Memory B cell (primary cell): Measurements from ENCODE around the gene C12orf75.
"Not testable (repeated sequence)": the region's sequence is repeated elsewhere in the genome, so short reads cannot be mapped to it uniquely, and the experiment has no call there.

ENCODE experiments used
- ATAC-seq: fragments of 150-1000 bp; cut with Tn5 transposase; 2 replicates; pipeline ENCODE4 v1.10.0; 2021; ENCODE audit warnings: low read depth, mild to moderate bottlenecking, moderate library complexity
- DNase-seq, 2 donors: peaks; one replicate each; pipeline ENCODE4 v3.0.0; 2022; ENCODE audit warnings: low spot score in 2 of 2
- H3K27ac Mint-ChIP-seq: one replicate; pipeline ENCODE4 v1.8.0; 2022; ENCODE audit warnings: mild to moderate bottlenecking, moderate library complexity, mixed read lengths
- H3K27me3 Mint-ChIP-seq: one replicate; pipeline ENCODE4 v1.8.0; 2022; ENCODE audit warnings: mixed read lengths
- H3K36me3 Mint-ChIP-seq: one replicate; pipeline ENCODE4 v1.8.0; 2022; ENCODE audit warnings: mild to moderate bottlenecking, mixed read lengths
- H3K4me1 Mint-ChIP-seq: one replicate; pipeline ENCODE4 v1.8.0; 2022; ENCODE audit warnings: mixed read lengths
- H3K4me3 Mint-ChIP-seq: one replicate; pipeline ENCODE4 v1.8.0; 2022; ENCODE audit warnings: mild to moderate bottlenecking, moderate library complexity, mixed read lengths
- H3K9me3 Mint-ChIP-seq: one replicate; pipeline ENCODE4 v1.8.0; 2022; ENCODE audit warnings: mixed read lengths

C12orf75 gene

DNA sequence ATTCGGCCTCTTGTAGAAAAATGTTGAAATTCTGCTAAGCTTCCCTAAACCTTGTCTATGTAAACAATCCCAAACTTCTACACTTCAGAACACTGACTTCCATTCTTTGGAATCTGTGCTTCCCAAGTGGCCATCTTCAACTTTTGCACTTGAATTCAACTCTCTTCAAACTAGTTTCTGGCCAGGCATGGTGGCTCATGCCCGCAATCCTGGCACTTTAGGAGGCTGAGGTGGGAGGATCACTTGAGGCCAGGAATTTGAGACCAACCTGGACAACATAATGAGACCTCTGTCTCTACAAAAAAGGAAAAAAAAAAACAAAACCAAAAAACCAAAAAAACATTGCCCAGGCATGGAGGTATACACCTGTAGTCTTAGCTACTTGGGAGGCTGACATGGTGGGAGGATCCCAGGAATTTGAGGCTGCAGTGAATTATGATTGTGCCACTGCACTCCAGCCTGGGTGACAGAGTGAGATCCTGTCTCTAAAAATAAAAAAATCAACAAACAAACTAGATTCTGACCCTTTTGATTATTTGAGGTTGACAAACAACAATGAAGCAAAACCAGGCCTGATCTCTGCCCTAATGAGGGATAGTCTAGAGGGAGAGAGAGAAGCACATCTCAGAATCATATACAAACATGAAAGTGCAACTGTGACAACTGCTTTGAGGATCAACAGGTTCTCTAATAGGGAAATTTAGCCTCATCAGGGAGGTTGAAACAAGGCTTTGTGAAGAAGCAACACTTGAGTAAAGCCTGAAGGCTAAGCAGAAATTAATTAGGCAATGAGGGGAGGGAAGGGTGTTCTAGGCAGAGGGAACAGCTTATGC is 11.6 kb upstream of the C12orf75 start:
- H3K9me3 Mint-ChIP-seq: peaks cover 6% of the 10 kb centered on the region
- no peak overlapping the region for H3K4me3 Mint-ChIP-seq
- peaks cover 2% of the 10 kb centered on the region for H3K27me3 Mint-ChIP-seq
- no peak for ATAC-seq
- H3K4me1 Mint-ChIP-seq: no peaks in the 10 kb centered on the region
- no peak overlapping the region for H3K27ac Mint-ChIP-seq
- H3K36me3 Mint-ChIP-seq: peaks cover 4% of the 10 kb centered on the region
- no peak for DNase-seq

GRCh38 chr12:105319691-105320209 is 10.7 kb upstream of the C12orf75 start:
- DNase-seq (no peak), ATAC-seq (no peak)
- H3K27me3 Mint-ChIP-seq: peaks cover 2% of the 10 kb centered on the region
- peaks cover 2% of the 10 kb centered on the region for H3K36me3 Mint-ChIP-seq
- no peak overlapping the region for H3K27ac Mint-ChIP-seq
- H3K4me1 Mint-ChIP-seq: no peaks in the 10 kb centered on the region
- H3K9me3 Mint-ChIP-seq: peaks cover 2% of the 10 kb centered on the region
- no peak overlapping the region for H3K4me3 Mint-ChIP-seq

DNA sequence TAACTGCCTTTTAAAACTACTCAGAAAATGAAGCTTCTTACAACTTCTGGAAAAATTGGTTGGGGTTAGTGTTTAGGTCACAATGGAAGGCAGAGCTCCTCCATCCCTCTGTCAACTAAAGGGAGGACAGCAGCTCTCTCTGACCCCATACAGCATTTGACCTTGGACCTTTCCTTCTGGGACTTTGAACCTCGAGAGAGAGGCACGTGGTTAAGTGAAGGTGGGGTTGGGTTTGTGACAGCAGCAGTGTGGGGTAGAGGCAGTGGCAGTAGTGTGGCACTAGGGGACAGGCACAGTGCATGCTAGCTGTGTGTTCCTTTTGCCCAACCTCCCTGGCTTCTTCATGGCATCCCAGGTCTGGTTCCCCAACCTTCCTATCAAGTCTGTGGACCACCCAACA is 9.4 kb upstream of the C12orf75 start:
- no peak overlapping the region for H3K27ac Mint-ChIP-seq
- H3K9me3 Mint-ChIP-seq: no peaks in the 10 kb centered on the region
- DNase-seq (no peak), ATAC-seq (no peak)
- H3K36me3 Mint-ChIP-seq: peaks cover 2% of the 10 kb centered on the region
- H3K27me3 Mint-ChIP-seq: peaks cover 2% of the 10 kb centered on the region
- no peak overlapping the region for H3K4me3 Mint-ChIP-seq
- H3K4me1 Mint-ChIP-seq: no peaks in the 10 kb centered on the region

DNA sequence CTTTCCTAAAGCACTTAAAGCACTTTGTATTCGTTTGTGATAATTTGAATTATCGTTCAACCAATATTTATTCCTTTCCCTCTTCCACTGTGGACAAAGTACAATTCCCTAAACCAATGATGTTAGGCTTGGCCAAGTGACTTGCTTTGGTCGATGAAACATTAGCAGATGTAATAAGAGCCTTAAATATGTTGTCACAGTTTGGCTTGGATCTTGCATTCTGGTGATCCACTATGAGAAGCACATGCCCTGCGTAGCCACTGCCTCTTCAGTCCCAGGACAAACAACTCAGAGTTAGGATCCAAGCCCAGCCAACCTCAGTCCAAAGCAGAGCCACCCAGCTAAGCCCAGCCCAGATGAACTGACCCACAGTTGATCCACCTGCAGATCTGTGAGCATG is 8.4 kb upstream of the C12orf75 start:
- no peak for ATAC-seq
- no peaks in the 10 kb centered on the region for H3K36me3 Mint-ChIP-seq
- H3K27me3 Mint-ChIP-seq: no peaks in the 10 kb centered on the region
- H3K4me3 Mint-ChIP-seq: no peak overlapping the region
- no peaks in the 10 kb centered on the region for H3K4me1 Mint-ChIP-seq
- no peak for DNase-seq
- no peaks in the 10 kb centered on the region for H3K9me3 Mint-ChIP-seq
- no peak overlapping the region for H3K27ac Mint-ChIP-seq

GRCh38 chr12:105324704-105325103 is 5.8 kb upstream of the C12orf75 start:
- H3K4me3 Mint-ChIP-seq: no peak overlapping the region
- ATAC-seq (no peak), DNase-seq (no peak)
- no peaks in the 10 kb centered on the region for H3K36me3 Mint-ChIP-seq
- H3K4me1 Mint-ChIP-seq: peaks cover 8% of the 10 kb centered on the region
- no peaks in the 10 kb centered on the region for H3K9me3 Mint-ChIP-seq
- no peak overlapping the region for H3K27ac Mint-ChIP-seq
- no peaks in the 10 kb centered on the region for H3K27me3 Mint-ChIP-seq

DNA sequence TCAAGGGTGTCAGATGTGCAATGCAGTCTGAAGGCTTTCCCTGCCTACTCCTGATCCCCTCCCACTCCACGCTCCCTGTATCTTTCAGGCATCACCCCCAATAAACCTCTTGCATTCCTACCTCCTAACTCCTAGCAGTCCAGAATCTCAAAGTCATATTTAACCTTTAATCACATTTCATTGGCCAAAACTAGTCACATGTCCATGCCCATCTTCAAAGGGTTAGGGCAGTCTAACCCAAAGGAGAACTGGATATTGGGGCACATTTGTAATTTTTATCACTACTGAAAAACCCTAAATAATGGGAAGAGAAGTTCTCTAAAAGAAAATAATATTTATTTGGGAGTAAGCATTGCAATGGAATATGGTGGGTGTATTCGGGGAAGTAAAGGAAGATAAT is 5.4 kb upstream of the C12orf75 start:
- Mint-ChIP-seq H3K4me1 (peaks cover 12% of the 10 kb centered on the region), H3K27ac (no peak overlapping the region)

DNA sequence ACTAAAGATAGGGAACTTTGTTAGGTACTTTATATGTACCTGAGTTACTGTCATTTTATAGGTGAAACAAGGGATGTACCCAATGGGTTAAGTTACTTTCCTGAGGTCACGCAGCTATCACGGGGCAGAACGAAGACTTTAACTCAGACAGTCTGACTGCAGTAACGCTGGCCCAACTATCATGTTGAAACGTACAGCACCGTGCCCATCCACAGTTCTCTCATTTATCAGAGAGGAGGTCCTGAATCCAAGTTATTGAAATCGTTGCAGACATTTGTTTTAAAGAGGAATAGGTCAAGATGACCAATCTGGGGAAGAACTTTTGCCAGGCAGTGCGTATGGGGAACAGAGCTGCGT is 587 bp upstream of the C12orf75 start:
- peak overlapping the region; percentile 83 for H3K4me3 Mint-ChIP-seq
- no peaks in the 10 kb centered on the region for H3K36me3 Mint-ChIP-seq
- H3K9me3 Mint-ChIP-seq: no peaks in the 10 kb centered on the region
- peak; percentile 3 for ATAC-seq
- DNase-seq: no peak
- peaks cover 23% of the 10 kb centered on the region for H3K4me1 Mint-ChIP-seq
- H3K27ac Mint-ChIP-seq: peak overlapping the region; percentile 92
- H3K27me3 Mint-ChIP-seq: no peaks in the 10 kb centered on the region

More for the DNA sequence above, 5.4 kb upstream of the C12orf75 start:
- Mint-ChIP-seq H3K9me3 (no peaks in the 10 kb centered on the region), H3K27me3 (no peaks in the 10 kb centered on the region), H3K36me3 (no peaks in the 10 kb centered on the region), H3K4me3 (no peak overlapping the region)
- no peak for DNase-seq
- no peak for ATAC-seq

DNA sequence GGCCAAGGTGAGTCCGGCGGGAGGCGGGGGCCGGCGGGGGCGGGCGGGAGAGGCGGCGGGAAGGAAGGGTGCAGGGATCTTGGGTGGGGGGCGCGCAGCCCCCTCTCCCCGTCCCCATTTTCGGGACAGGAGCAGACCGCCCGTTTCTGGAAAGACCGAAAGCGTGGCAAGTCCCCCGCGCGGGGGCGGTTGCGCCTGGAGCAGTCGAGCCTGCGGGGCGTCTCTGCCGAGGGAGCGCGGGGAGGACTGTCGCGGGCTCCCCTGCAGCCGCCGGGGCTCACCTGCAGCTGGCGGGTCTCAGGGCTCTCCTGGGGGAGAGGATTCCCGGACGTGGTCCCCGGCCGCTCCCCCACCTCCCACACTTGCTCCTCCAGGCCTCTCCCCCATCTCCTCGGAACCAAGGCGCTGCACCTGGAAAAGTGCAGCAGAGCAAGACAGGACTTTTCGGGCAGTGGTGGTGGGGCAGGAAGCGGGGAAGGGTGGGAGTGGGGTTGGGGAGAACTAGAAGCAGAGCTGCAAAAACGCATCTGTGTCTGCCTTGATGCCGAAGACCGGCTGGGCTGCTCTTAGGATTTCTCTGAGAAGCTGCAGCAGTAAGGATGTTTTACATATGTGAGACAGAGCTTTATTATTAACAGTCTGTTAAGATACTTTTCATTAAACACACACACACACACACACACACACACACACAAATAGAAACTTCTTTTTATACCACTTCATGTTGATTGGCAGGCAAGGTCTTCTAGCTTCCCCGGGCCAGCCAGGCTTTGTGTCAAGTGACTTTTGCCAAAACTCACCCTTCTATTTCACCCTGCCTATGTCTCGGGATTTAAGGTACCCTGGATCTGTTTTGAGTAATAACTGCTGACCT is 677 bp downstream of the C12orf75 start:
- peak in 1 of 2 donors; percentile 16 for DNase-seq

DNA sequence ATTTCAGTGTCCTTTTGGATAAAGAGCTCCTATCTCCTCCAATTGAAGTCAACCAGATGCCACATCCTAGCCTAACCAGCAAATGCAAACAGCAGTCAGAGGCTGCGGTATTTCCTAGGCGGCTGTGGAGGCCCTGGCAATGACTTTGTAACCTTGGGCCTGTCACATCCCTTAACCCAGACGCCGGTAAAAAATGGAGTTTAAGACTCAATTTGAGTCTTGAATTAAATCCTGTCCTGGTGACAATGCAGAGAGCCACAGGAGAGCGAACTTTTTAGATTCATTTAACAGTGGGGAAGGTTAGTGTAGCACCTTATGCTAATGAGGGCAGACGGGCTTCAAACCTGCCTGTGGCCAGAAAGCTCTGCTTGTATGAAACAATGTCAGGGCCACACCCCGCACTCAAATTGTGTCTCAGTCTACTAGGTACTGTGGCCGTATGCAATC is 1.3 kb downstream of the C12orf75 start:
- no peak for DNase-seq
- Mint-ChIP-seq H3K27me3 (no peaks in the 10 kb centered on the region), H3K27ac (peak overlapping the region; percentile 62), H3K4me1 (peaks cover 35% of the 10 kb centered on the region), H3K9me3 (no peaks in the 10 kb centered on the region), H3K4me3 (peak overlapping the region; percentile 81), H3K36me3 (peaks cover 3% of the 10 kb centered on the region)
- ATAC-seq: no peak

More for the DNA sequence above, 677 bp downstream of the C12orf75 start:
- peaks cover 32% of the 10 kb centered on the region for H3K4me1 Mint-ChIP-seq
- H3K9me3 Mint-ChIP-seq: no peaks in the 10 kb centered on the region
- H3K36me3 Mint-ChIP-seq: no peaks in the 10 kb centered on the region
- peak; percentile 23 for ATAC-seq
- H3K27ac Mint-ChIP-seq: peak overlapping the region; percentile 62
- peak overlapping the region; percentile 81 for H3K4me3 Mint-ChIP-seq
- no peaks in the 10 kb centered on the region for H3K27me3 Mint-ChIP-seq

DNA sequence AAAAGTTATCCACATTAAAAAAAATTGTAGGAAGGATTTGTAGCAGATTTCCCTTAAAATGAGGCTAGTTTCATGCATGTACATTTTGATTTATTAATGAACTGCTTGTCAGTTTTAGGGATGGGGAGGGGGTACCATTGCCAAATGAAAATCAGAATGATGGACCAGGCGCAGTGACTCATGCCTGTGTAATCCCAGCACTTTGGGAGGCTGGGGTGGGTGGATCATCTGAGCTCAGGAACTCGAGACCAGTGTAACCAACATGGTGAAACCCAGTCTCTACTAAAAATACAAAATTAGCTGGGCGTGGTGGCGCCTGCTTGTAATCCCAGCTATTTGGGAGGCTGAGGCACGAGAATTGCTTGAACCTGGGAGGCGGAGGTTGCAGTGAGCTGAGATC is 1.8 kb downstream of the C12orf75 start:
- not testable (repeated sequence) for H3K36me3 Mint-ChIP-seq, H3K27me3 Mint-ChIP-seq, H3K9me3 Mint-ChIP-seq, ATAC-seq, H3K4me3 Mint-ChIP-seq, DNase-seq
- H3K27ac Mint-ChIP-seq: peak overlapping the region; percentile 62
- peaks cover 35% of the 10 kb centered on the region for H3K4me1 Mint-ChIP-seq

- Mint-ChIP-seq H3K9me3 (no peaks in the 10 kb centered on the region), H3K36me3 (peaks cover 3% of the 10 kb centered on the region), H3K27me3 (no peaks in the 10 kb centered on the region), H3K4me1 (peaks cover 35% of the 10 kb centered on the region), H3K4me3 (no peak overlapping the region), H3K27ac (no peak overlapping the region)
- DNase-seq (no peak), ATAC-seq (no peak)
These were observed 2.4 kb downstream of the C12orf75 start for GRCh38 chr12:105332925-105333324.

GRCh38 chr12:105334001-105334400 is 3.5 kb downstream of the C12orf75 start:
- Mint-ChIP-seq H3K27me3 (no peaks in the 10 kb centered on the region), H3K9me3 (no peaks in the 10 kb centered on the region), H3K4me1 (peaks cover 30% of the 10 kb centered on the region), H3K27ac (no peak overlapping the region), H3K36me3 (peaks cover 3% of the 10 kb centered on the region), H3K4me3 (no peak overlapping the region)
- no peak for ATAC-seq
- DNase-seq: no peak

- no peak overlapping the region for H3K27ac Mint-ChIP-seq
- peaks cover 30% of the 10 kb centered on the region for H3K4me1 Mint-ChIP-seq
- DNase-seq (no peak), ATAC-seq (no peak)
- H3K4me3 Mint-ChIP-seq: no peak overlapping the region
- H3K9me3 Mint-ChIP-seq: no peaks in the 10 kb centered on the region
- H3K27me3 Mint-ChIP-seq: no peaks in the 10 kb centered on the region
- peaks cover 3% of the 10 kb centered on the region for H3K36me3 Mint-ChIP-seq
These were observed 4.1 kb downstream of the C12orf75 start for GRCh38 chr12:105334582-105334981.

DNA sequence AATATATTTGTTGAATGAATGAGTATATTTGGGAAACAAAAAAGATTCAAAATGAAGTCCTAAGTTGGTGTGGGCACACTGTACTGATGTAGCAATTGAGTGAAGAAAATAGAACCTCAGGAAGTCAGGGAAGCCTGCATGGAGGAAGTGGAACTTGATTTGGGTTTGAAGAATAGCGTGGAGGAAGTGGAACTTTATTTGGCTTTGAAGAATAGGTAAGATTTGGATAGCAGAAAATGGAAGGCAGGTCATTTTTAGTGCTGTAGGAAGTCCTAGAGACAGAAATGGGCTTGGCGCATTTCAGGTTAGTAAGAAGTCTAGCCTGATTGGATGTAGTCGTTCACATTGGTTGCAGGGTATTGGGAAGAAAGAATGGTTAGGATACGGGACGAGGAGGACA is 5.4 kb downstream of the C12orf75 start:
- Mint-ChIP-seq H3K27ac (no peak overlapping the region), H3K4me3 (no peak overlapping the region), H3K4me1 (peaks cover 26% of the 10 kb centered on the region), H3K27me3 (no peaks in the 10 kb centered on the region), H3K9me3 (peaks cover 5% of the 10 kb centered on the region), H3K36me3 (peaks cover 9% of the 10 kb centered on the region)
- no peak for ATAC-seq
- DNase-seq: no peak
